HUES6 (cell line): ENCODE results near the gene RHCE.

Source experiments
- H3K27ac ChIP-seq: 2 replicates; pipeline ENCODE4 v1.7.0; 2013; ENCODE audit warnings: low read depth, mild to moderate bottlenecking, low read length, inconsistent platforms
- H3K27me3 ChIP-seq: 2 replicates; pipeline ENCODE4 v1.6.1; 2013; ENCODE audit warnings: low read length; ENCODE audit not compliant: control insufficient read depth, insufficient read depth
- H3K36me3 ChIP-seq: 2 replicates; pipeline ENCODE4 v1.6.1; 2013; ENCODE audit warnings: low read length; ENCODE audit not compliant: control insufficient read depth, insufficient read depth
- H3K4me1 ChIP-seq: 2 replicates; pipeline ENCODE4 v1.6.1; 2013; ENCODE audit warnings: low read length; ENCODE audit not compliant: control insufficient read depth, insufficient read depth
- H3K4me3 ChIP-seq: 2 replicates; pipeline ENCODE4 v1.5.1; 2013; ENCODE audit warnings: low read depth, low read length
- H3K9ac ChIP-seq: one replicate; pipeline ENCODE4 v1.6.1; 2013; ENCODE audit warnings: mild to moderate bottlenecking, low read length
- H3K9me3 ChIP-seq: 2 replicates; pipeline ENCODE4 v1.6.1; 2013; ENCODE audit warnings: low read depth, low read length; ENCODE audit not compliant: control insufficient read depth, insufficient read depth

Gene RHCE

GRCh38 chr1:25361901-25362300 lies 58.7 kb downstream of the RHCE start:
- Histone ChIP-seq H3K27ac (no peak overlapping the region), H3K27me3 (no peaks in the 10 kb centered on the region), H3K9me3 (no peaks in the 10 kb centered on the region), H3K4me1 (no peaks in the 10 kb centered on the region), H3K9ac (no peak overlapping the region), H3K36me3 (peaks cover 43% of the 10 kb centered on the region), H3K4me3 (no peak overlapping the region)

GRCh38 chr1:25360596-25361581 lies 59.7 kb downstream of the RHCE start:
- no peaks in the 10 kb centered on the region for H3K9me3 ChIP-seq
- no peaks in the 10 kb centered on the region for H3K4me1 ChIP-seq
- no peak overlapping the region for H3K27ac ChIP-seq
- no peak overlapping the region for H3K9ac ChIP-seq
- no peaks in the 10 kb centered on the region for H3K27me3 ChIP-seq
- no peak overlapping the region for H3K4me3 ChIP-seq
- H3K36me3 ChIP-seq = peaks cover 52% of the 10 kb centered on the region

DNA sequence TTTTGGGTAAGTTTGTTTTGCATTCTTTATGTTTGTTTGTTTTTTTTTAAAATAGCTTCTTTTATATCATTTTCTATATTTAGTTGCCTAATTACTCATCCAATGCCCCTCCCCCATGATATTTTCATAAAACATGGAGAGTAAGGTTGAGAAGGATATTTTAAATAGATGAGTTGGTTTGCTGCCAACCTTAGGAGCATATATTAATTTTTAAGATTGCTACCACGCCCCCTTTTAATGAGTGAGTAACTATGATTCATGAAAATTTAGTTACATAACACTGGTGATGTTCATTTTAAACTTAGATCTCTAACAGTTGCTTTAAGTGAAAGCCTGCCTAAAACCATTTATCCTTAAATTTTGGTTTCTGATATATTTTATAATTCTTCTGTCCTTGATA lies 63.8 kb downstream of the RHCE start:
- Histone ChIP-seq H3K36me3 (peaks cover 75% of the 10 kb centered on the region), H3K9ac (no peak overlapping the region), H3K27ac (no peak overlapping the region), H3K4me1 (no peaks in the 10 kb centered on the region), H3K9me3 (no peaks in the 10 kb centered on the region), H3K4me3 (no peak overlapping the region), H3K27me3 (no peaks in the 10 kb centered on the region)

GRCh38 chr1:25356441-25356840 lies 64.2 kb downstream of the RHCE start:
- no peaks in the 10 kb centered on the region for H3K27me3 ChIP-seq
- H3K4me3 ChIP-seq = no peak overlapping the region
- H3K9ac ChIP-seq = no peak overlapping the region
- H3K36me3 ChIP-seq = peaks cover 73% of the 10 kb centered on the region
- no peak overlapping the region for H3K27ac ChIP-seq
- no peaks in the 10 kb centered on the region for H3K4me1 ChIP-seq
- no peaks in the 10 kb centered on the region for H3K9me3 ChIP-seq

GRCh38 chr1:25355841-25356395 lies 64.7 kb downstream of the RHCE start:
- no peak overlapping the region for H3K9ac ChIP-seq
- no peaks in the 10 kb centered on the region for H3K9me3 ChIP-seq
- no peaks in the 10 kb centered on the region for H3K4me1 ChIP-seq
- H3K27ac ChIP-seq = no peak overlapping the region
- H3K27me3 ChIP-seq = no peaks in the 10 kb centered on the region
- no peak overlapping the region for H3K4me3 ChIP-seq
- H3K36me3 ChIP-seq = peaks cover 72% of the 10 kb centered on the region

- Histone ChIP-seq H3K36me3 (peaks cover 57% of the 10 kb centered on the region), H3K9me3 (no peaks in the 10 kb centered on the region), H3K9ac (no peak overlapping the region), H3K27me3 (no peaks in the 10 kb centered on the region), H3K27ac (no peak overlapping the region), H3K4me1 (no peaks in the 10 kb centered on the region), H3K4me3 (no peak overlapping the region)
Measured at GRCh38 chr1:25349606-25350005, 71.0 kb downstream of the RHCE start.

DNA sequence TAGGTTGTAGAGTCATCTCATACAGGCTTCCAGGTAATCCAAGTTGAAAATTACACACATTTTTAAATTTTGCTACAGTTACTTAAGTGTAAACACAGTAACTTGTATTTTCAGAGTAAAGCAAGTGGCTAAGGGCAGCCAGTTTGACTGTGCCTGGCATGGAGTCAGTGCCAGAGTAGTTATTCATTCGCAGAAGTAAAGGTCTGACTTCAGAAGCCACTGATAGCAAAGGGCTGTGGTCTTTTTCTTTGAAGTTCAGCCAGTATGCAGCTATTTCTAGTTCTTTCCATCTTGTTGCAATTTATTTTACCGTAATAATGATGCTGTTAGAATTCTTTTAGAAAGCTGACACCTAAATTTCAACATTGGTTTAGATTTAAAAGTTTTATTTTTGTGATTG lies 73.1 kb downstream of the RHCE start:
- H3K4me3 ChIP-seq = no peak overlapping the region
- H3K27ac ChIP-seq = no peak overlapping the region
- no peaks in the 10 kb centered on the region for H3K27me3 ChIP-seq
- no peaks in the 10 kb centered on the region for H3K4me1 ChIP-seq
- H3K9ac ChIP-seq = no peak overlapping the region
- peaks cover 55% of the 10 kb centered on the region for H3K36me3 ChIP-seq
- no peaks in the 10 kb centered on the region for H3K9me3 ChIP-seq

GRCh38 chr1:25343872-25344271 lies 76.8 kb downstream of the RHCE start:
- no peak overlapping the region for H3K9ac ChIP-seq
- H3K27me3 ChIP-seq = no peaks in the 10 kb centered on the region
- H3K36me3 ChIP-seq = peaks cover 37% of the 10 kb centered on the region
- no peak overlapping the region for H3K4me3 ChIP-seq
- no peak overlapping the region for H3K27ac ChIP-seq
- H3K4me1 ChIP-seq = 0 out of 2 replicates have a peak, but pooled peaks cover 3% of the 10 kb centered on the region
- H3K9me3 ChIP-seq = no peaks in the 10 kb centered on the region

DNA sequence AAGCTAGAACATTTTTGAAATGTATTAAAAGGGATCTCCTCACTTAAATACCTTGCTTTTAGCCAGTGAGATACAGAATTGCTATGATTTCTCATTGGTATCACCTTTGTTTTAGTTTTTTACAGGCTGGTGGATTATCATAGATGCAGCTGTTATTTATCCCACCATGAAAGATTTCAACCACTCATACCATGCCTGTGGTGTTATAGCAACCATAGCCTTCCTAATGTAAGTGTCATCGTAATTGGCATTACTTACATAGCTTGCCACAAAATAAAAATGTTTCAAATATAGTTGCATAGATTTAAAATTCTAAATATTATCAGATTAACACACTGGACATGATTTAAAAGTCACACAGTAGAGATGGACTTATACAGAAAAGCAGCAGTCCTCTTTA lies 77.8 kb downstream of the RHCE start:
- no peaks in the 10 kb centered on the region for H3K9me3 ChIP-seq
- H3K4me3 ChIP-seq = no peak overlapping the region
- no peak overlapping the region for H3K27ac ChIP-seq
- H3K27me3 ChIP-seq = no peaks in the 10 kb centered on the region
- H3K9ac ChIP-seq = no peak overlapping the region
- H3K4me1 ChIP-seq = 0 out of 2 replicates have a peak, but pooled peaks cover 3% of the 10 kb centered on the region
- peaks cover 29% of the 10 kb centered on the region for H3K36me3 ChIP-seq

DNA sequence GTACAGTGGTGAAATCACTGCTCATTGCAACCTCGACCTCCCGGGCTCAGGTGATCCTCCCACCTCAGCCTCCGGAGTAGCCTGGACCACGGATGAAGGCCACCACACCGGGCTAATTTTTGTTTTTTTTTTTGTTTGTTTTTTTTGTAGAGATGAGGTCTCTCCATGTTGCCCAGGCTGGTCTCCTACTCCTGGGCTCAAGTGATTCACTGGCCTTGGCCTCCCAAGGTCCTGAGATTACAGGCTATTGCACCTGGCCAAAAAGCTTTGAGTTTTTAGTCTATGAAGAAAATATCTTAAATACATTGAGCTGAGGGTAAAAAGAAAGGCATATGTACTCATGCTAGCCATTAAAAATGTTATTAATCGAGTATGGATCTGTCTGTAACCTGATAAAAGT lies 78.9 kb downstream of the RHCE start:
- Histone ChIP-seq H3K36me3 (peaks cover 25% of the 10 kb centered on the region), H3K9me3 (no peaks in the 10 kb centered on the region)

DNA sequence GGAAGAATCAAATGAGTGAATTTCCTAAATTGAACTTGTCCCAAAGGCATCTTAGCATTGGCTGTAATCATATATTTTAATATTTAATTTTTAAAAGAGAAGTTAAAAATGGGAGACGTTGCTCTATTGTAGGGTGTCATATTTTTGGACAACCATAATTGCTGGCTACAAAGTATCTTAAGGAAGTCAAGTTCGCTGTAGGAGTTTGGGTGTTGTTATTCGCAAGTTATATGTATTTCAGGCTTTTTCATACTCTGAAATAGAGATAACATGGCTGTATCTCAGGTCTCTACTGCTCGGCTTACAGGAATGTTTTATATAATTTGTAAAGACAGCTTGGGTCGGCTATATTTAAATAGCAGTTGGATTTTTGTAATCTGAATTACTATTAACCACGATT lies 81.6 kb downstream of the RHCE start:
- H3K36me3 ChIP-seq = peaks cover 13% of the 10 kb centered on the region
- no peak overlapping the region; the same call in 1 of the 2 replicates for H3K27ac ChIP-seq
- H3K4me3 ChIP-seq = peak overlapping the region; percentile 97
- no peaks in the 10 kb centered on the region for H3K27me3 ChIP-seq
- H3K4me1 ChIP-seq = 0 out of 2 replicates have a peak, but pooled peaks cover 3% of the 10 kb centered on the region
- no peaks in the 10 kb centered on the region for H3K9me3 ChIP-seq
- H3K9ac ChIP-seq = peak overlapping the region; percentile 88

More for the DNA sequence above, 78.9 kb downstream of the RHCE start:
- no peak overlapping the region for H3K9ac ChIP-seq
- H3K27ac ChIP-seq = no peak overlapping the region
- H3K4me3 ChIP-seq = no peak overlapping the region
- H3K27me3 ChIP-seq = no peaks in the 10 kb centered on the region
- H3K4me1 ChIP-seq = 0 out of 2 replicates have a peak, but pooled peaks cover 3% of the 10 kb centered on the region
